Putamen (tissue), 1 donor: ENCODE measurements around the gene SYTL4.

ENCODE experiments used
- DNase-seq: peaks from one replicate; pipeline ENCODE4 v3.0.0-alpha.2; 2016; ENCODE audit warnings: low spot score

The SYTL4 gene

GRCh38 chrX:100695302-100695701, 36.6 kb downstream of the SYTL4 start:
- DNase-seq = no peak

GRCh38 chrX:100687546-100687945, 44.4 kb downstream of the SYTL4 start:
- DNase-seq = no peak

GRCh38 chrX:100687128-100687527, 44.8 kb downstream of the SYTL4 start:
- no peak for DNase-seq

- no peak for DNase-seq
These were observed 46.0 kb downstream of the SYTL4 start for GRCh38 chrX:100685997-100686305.

- peak; percentile 59 for DNase-seq
These were observed 46.5 kb downstream of the SYTL4 start for GRCh38 chrX:100685284-100685996.

- DNase-seq = no peak
These were observed 49.0 kb downstream of the SYTL4 start for GRCh38 chrX:100682939-100683338.

GRCh38 chrX:100681599-100681998, 50.3 kb downstream of the SYTL4 start:
- no peak for DNase-seq

GRCh38 chrX:100680756-100681155, 51.2 kb downstream of the SYTL4 start:
- DNase-seq = no peak

GRCh38 chrX:100677611-100678181, 54.2 kb downstream of the SYTL4 start:
- no peak for DNase-seq

GRCh38 chrX:100674705-100675104, 57.2 kb downstream of the SYTL4 start:
- no peak for DNase-seq

GRCh38 chrX:100673397-100673953, 58.4 kb downstream of the SYTL4 start:
- no peak for DNase-seq

- no peak for DNase-seq
These were observed 59.0 kb downstream of the SYTL4 start for GRCh38 chrX:100672966-100673365.

- DNase-seq = no peak
These were observed 68.3 kb downstream of the SYTL4 start for GRCh38 chrX:100663642-100664041.

GRCh38 chrX:100662796-100663195, 69.1 kb downstream of the SYTL4 start:
- DNase-seq = no peak

- DNase-seq = no peak
These were observed 69.8 kb downstream of the SYTL4 start for GRCh38 chrX:100662170-100662569.

- no peak for DNase-seq
These were observed 72.3 kb downstream of the SYTL4 start for GRCh38 chrX:100659431-100660137.

GRCh38 chrX:100658941-100659381, 73.0 kb downstream of the SYTL4 start:
- no peak for DNase-seq

GRCh38 chrX:100654261-100654660, 77.7 kb downstream of the SYTL4 start:
- no peak for DNase-seq

- no peak for DNase-seq
These were observed 79.7 kb downstream of the SYTL4 start for GRCh38 chrX:100652266-100652665.

- DNase-seq = no peak
These were observed 81.1 kb downstream of the SYTL4 start for GRCh38 chrX:100650841-100651240.

GRCh38 chrX:100649550-100650356, 82.2 kb downstream of the SYTL4 start:
- DNase-seq = no peak
